Lower lobe of right lung (tissue), 2 donors: Measurements from ENCODE around the gene RETREG1. TPM values are rescaled to one million over a fixed set of nuclear protein-coding genes. Genes with fewer than 3 reads are reported as not detected.
"Not testable (repeated sequence)": the region's sequence is repeated elsewhere in the genome, so short reads cannot be mapped to it uniquely, and the experiment has no call there.

Experiments
- ATAC-seq, 2 donors: fragments of 200-7000 bp; cut with Tn5 transposase; one replicate each; pipeline ENCODE4 v1.9.1; 2020 to 2022; ENCODE audit warnings: mild to moderate bottlenecking in 2 of 2, moderate library complexity in 2 of 2
- DNase-seq: peaks from one replicate; pipeline ENCODE4 v3.0.0-alpha.2; 2020
- H3K27ac ChIP-seq: fragments of 200-600 bp; one replicate; pipeline ENCODE4 v1.8.0; 2022
- H3K27me3 ChIP-seq: fragments of 200-600 bp; one replicate; pipeline ENCODE4 v1.8.0; 2022; ENCODE audit warnings: low read depth
- H3K36me3 ChIP-seq: fragments of 200-600 bp; one replicate; pipeline ENCODE4 v1.8.0; 2022; ENCODE audit warnings: mild to moderate bottlenecking
- H3K4me1 ChIP-seq: fragments of 200-600 bp; one replicate; pipeline ENCODE4 v1.8.0; 2022
- H3K4me3 ChIP-seq: fragments of 200-600 bp; one replicate; pipeline ENCODE4 v1.8.0; 2022; ENCODE audit warnings: mild to moderate bottlenecking
- H3K9me3 ChIP-seq: fragments of 200-600 bp; one replicate; pipeline ENCODE4 v1.8.0; 2022
- intact Hi-C: fragments of 100-400 bp; cut with DNase I; formaldehyde crosslinking; loops from one replicate; pipeline ENCODE4 v1.11.0; 2022
- total RNA-seq: library from RNA; stranded (reverse); fragmentation: NEBNext Ultra II Directional; extraction: Animal tissue kit (Norgen Biotek cat#: 25700); gene quantifications from one replicate; pipeline ENCODE4 v1.2.1, GENCODE V29; 2021
- TF ChIP-seq, protein P1 (sequence below): fragments of 200-600 bp; IDR thresholded peaks from one replicate; pipeline ENCODE4 v1.8.0; 2022; ENCODE audit warnings: antibody characterized with exemption, mild to moderate bottlenecking
- donor health status: DM: no; HTN: yes; CAD: no; lungs with severe emphysema.

The RETREG1 gene
- total RNA-seq, 1 donor from 2014 or later, result 20.6 TPM

DNA sequence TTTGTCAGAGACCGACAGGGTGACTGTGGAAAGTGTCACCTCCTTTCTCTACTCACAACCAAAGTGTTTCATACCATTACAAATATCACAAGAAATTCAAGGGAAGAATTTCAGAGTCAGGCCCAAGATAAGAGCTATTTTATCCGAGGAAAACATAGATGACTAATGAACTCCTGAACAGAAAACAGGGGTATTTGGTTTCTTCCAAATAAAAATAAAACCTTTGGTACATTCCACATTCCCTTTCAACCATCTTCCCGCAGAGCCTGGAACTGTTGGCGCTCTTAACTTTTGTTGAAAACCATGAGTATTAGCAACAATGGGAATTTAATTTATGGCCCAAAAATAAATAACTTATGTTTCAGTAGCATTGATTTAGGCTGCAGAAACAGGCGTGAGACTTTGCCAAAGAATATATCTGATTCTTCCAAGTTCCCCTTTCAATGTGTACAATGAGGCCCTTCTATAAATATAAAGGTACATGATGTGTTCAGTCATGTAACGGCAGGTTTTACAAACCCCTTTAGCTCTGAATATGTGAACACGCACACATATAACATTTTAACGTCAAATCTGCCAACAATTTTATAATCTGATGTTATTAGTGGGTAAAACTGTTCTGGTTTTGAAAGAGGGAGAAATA, 69.5 kb downstream of the RETREG1 start:
- H3K27me3 ChIP-seq, result no peaks in the 10 kb centered on the region
- no peaks in the 10 kb centered on the region for H3K9me3 ChIP-seq
- no peak overlapping the region for H3K27ac ChIP-seq
- ATAC-seq (no peak), DNase-seq (no peak)
- TF ChIP-seq, protein P1, sequence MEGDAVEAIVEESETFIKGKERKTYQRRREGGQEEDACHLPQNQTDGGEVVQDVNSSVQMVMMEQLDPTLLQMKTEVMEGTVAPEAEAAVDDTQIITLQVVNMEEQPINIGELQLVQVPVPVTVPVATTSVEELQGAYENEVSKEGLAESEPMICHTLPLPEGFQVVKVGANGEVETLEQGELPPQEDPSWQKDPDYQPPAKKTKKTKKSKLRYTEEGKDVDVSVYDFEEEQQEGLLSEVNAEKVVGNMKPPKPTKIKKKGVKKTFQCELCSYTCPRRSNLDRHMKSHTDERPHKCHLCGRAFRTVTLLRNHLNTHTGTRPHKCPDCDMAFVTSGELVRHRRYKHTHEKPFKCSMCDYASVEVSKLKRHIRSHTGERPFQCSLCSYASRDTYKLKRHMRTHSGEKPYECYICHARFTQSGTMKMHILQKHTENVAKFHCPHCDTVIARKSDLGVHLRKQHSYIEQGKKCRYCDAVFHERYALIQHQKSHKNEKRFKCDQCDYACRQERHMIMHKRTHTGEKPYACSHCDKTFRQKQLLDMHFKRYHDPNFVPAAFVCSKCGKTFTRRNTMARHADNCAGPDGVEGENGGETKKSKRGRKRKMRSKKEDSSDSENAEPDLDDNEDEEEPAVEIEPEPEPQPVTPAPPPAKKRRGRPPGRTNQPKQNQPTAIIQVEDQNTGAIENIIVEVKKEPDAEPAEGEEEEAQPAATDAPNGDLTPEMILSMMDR, result no peak
- no peaks in the 10 kb centered on the region for H3K36me3 ChIP-seq
- H3K4me3 ChIP-seq, result no peak overlapping the region
- intact Hi-C loops, result no loop called here
- H3K4me1 ChIP-seq, result no peaks in the 10 kb centered on the region

DNA sequence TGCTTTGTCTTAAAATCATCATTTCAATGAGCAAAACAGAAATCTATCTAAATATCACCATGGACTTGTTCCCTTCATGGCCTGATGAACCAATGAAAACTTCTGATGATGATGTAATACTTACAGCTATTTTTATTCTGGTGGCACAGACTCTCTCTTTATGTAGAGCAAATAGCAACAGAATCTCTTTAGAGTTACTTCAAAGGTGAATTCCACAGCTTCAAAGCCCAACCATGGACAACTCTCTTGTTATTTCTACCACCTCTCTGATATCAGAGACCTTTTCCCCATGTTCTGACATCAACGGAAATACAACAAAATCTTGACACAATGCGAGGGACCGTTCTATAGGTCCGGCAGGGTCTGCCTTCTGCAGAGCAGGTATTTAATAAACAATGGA, 70.1 kb downstream of the RETREG1 start:
- DNase-seq (no peak), ATAC-seq (peak in 1 of 2 donors; percentile 60)
- intact Hi-C loops, result no loop called here
- no peaks in the 10 kb centered on the region for H3K9me3 ChIP-seq
- H3K4me3 ChIP-seq, result no peak overlapping the region
- H3K4me1 ChIP-seq, result no peaks in the 10 kb centered on the region
- no peaks in the 10 kb centered on the region for H3K27me3 ChIP-seq
- H3K36me3 ChIP-seq, result no peaks in the 10 kb centered on the region
- TF ChIP-seq, protein P1, result no peak
- H3K27ac ChIP-seq, result no peak overlapping the region

DNA sequence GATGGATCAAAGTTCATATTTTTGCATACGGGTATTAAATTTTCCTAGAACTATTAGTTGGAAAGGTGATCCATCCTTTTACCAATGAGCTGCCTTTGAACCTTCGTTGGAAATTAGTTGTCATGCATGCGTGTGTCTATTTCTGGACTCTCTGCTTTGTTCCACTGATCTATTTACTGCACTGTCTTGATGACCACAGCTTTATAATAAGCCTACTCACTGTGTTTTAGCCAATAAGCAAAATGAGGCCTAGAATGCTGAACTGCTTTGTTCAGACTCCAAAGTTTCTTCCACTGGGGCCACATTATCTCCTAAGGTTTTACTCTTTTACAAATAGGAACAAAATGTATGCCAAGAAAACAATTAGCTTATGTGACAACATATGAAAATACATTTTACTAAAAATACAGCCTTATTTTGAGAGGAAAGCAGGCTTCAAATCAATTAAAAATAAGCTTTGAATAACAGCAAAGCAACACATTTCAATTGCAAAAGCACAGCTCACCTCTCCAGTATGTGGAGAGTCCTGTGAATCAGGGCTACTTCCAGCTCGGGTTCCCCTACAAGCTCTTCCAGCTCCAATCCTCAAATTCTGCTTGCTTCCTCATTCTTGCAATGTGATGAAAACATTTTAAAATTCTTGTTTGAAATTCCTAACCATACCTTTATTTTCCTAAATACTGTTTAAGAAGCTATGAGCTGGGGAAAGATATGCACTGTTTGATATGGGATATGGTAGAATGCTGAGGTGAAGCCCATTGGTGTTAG, 72.0 kb downstream of the RETREG1 start:
- Histone ChIP-seq H3K4me3 (no peak overlapping the region), H3K36me3 (no peaks in the 10 kb centered on the region), H3K4me1 (no peaks in the 10 kb centered on the region), H3K27me3 (no peaks in the 10 kb centered on the region), H3K27ac (peak overlapping the region; percentile 19), H3K9me3 (no peaks in the 10 kb centered on the region)
- no peak for DNase-seq
- intact Hi-C loops, result no loop called here
- peak; percentile 64 to 75 for ATAC-seq
- TF ChIP-seq, protein P1, result no peak

DNA sequence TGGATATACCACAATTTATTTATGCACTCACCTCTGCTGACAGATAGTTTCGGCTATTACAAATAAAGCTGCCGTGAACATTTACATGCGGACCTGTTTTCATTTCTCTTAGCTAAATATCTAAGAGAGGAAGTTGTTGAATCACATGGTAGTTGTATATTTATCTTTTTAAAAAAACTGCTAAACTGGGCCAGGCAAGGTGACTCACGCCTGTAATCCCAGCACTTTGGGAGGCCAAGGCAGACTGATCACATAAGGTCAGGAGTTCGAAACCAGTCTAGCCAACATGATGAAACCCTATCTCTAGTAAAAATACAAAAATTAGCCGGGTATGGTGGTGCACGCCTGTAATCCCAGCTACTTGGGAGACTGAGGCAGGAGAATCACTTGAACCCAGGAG, 73.6 kb downstream of the RETREG1 start:
- H3K9me3 ChIP-seq, ATAC-seq, intact Hi-C loops, DNase-seq, H3K36me3 ChIP-seq, H3K27ac ChIP-seq, H3K27me3 ChIP-seq, H3K4me3 ChIP-seq, H3K4me1 ChIP-seq: not testable (repeated sequence)

DNA sequence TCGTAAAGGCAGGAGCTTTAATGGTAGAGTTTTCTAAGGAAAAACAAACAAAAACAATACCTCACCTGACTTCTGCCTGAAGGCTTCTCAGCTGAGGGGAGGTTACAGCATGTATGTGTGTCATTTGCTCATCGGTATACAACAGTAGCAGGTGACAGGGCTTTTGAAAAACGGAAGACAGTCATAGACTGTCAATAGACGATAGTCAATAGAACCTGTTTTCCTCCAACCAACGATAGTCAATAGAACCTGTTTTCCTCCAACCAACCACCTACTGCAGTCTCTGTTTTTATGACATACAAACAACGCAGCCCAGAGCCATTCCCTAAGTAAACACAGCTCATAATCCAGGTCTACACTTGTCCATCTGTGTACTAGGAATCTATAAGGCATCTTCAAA, 74.6 kb downstream of the RETREG1 start:
- TF ChIP-seq, protein P1, result no peak
- H3K4me3 ChIP-seq, result no peak overlapping the region
- no peak overlapping the region for H3K27ac ChIP-seq
- H3K9me3 ChIP-seq, result no peaks in the 10 kb centered on the region
- ATAC-seq (no peak), DNase-seq (no peak)
- no peaks in the 10 kb centered on the region for H3K4me1 ChIP-seq
- H3K36me3 ChIP-seq, result no peaks in the 10 kb centered on the region
- intact Hi-C loops, result no loop called here
- no peaks in the 10 kb centered on the region for H3K27me3 ChIP-seq

DNA sequence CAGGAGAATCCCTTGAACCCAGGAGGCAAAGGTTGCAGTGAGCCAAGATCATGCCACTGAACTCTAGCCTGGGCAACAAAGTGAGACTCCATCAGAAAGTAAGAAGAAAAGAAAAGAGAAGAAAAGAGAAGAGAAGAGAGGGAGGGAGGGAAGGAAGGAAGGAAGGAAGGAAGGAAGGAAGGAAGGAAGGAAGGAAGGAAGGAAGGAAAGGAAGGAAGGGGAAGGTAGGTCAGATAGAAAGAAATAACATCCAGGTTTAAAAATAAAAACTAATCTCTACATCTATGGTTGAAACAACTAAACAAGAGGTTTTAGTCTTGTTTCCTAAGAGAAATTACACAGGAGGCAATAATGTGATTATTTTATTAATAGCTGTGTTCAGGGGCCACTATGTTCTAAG, 75.2 kb downstream of the RETREG1 start:
- ATAC-seq, H3K27me3 ChIP-seq, H3K36me3 ChIP-seq, H3K9me3 ChIP-seq, H3K27ac ChIP-seq, intact Hi-C loops, H3K4me3 ChIP-seq, DNase-seq, H3K4me1 ChIP-seq: not testable (repeated sequence)
